Tibial artery (tissue), 4 donors: ENCODE data around the gene NPHP4.

Experiments used
- DNase-seq, 2 donors: peaks; one replicate each; pipeline ENCODE4 v3.0.0-alpha.2; 2019
- H3K27ac ChIP-seq, 2 donors: fragments of 200-600 bp; sonication (generic) in 1 of 2; 1 replicate in 1 of 2; 2 replicates in 1 of 2; pipeline ENCODE4 v1.5.1; 2018 to 2019; ENCODE audit warnings: mild to moderate bottlenecking in 1 of 2
- H3K27me3 ChIP-seq, 2 donors: fragments of 200-600 bp; sonication (generic) in 1 of 2; one replicate each; pipeline versions ENCODE4 v1.5.1 to v1.6.0; 2016 to 2019
- H3K36me3 ChIP-seq, 3 donors: fragments of 200-600 bp; sonication (generic) in 2 of 3; one replicate each; pipeline ENCODE4 v1.5.1; 2016 to 2019; ENCODE audit warnings: mild to moderate bottlenecking in 2 of 3
- H3K4me1 ChIP-seq, 4 donors: fragments of 200-600 bp; sonication (generic) in 2 of 4; 1 replicate in 3 of 4; 2 replicates in 1 of 4; pipeline ENCODE4 v1.5.1; 2016 to 2019
- H3K4me3 ChIP-seq, 2 donors: fragments of 200-600 bp; sonication (generic) in 1 of 2; 1 replicate in 1 of 2; 2 replicates in 1 of 2; pipeline ENCODE4 v1.5.1; 2018 to 2019; ENCODE audit warnings: mild to moderate bottlenecking in 2 of 2
- H3K9me3 ChIP-seq, 3 donors: fragments of 200-600 bp; sonication (generic) in 1 of 3; one replicate each; pipeline ENCODE4 v1.5.1; 2016 to 2019
- intact Hi-C: fragments of 100-400 bp; cut with DNase I; formaldehyde crosslinking; loops from one replicate; pipeline ENCODE4 v1.15.0; 2023; ENCODE audit warnings: low total_unique reads
- TF ChIP-seq, protein P1 (sequence below), 2 experiments: fragments of 200-600 bp in 1 of 2; fragments of 450-650 bp in 1 of 2; IDR thresholded peaks; one replicate each; pipeline ENCODE4 v1.5.1; 2017 to 2019; ENCODE audit warnings: antibody characterized with exemption in 2 of 2, mild to moderate bottlenecking in 1 of 2, moderate library complexity in 1 of 2

NPHP4 gene

DNA sequence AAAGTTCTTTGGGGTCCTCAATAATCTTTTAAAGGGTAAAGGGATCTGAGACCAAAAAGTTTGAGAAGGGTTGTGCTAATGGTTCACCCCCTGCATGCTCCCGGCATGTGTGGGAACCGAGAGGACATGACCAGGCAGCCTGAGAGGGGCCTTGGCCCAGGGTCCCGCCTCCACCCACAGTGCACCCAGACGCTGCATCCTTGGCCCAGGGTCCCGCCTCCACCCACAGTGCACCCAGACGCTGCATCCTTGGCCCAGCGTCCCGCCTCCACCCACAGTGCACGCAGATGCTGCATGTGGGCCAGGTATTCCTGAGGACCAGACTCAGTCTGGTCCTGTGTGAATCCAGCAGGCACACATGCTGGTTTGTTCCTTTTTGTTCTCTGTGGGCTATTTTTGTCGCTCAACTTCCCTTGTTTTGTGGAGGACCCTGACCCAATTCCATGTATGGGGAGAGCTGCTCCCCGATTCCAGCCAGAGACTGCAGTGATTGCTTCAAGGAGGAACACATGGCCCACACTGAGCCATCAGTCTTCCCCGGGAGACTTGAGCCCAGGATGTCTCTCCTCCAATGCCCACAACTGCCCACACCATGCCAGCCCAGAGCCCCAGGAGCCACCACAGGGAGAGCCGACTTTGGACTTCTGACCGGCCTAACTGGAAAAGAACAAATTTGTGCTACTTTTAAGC lies 3.5 kb downstream of the NPHP4 start:
- Histone ChIP-seq H3K36me3 (peaks cover 0 to 13% (median 0%) of the 10 kb centered on the region in 3 donors), H3K9me3 (no peaks in the 10 kb centered on the region), H3K27ac (no peak overlapping the region), H3K4me3 (no peak overlapping the region), H3K4me1 (peaks cover 0 to 20% (median 19%) of the 10 kb centered on the region in 4 donors), H3K27me3 (peaks cover 0 to 7% of the 10 kb centered on the region in 2 donors)
- DNase-seq, result no peak
- intact Hi-C loops, result no loop called here
- TF ChIP-seq, protein P1, sequence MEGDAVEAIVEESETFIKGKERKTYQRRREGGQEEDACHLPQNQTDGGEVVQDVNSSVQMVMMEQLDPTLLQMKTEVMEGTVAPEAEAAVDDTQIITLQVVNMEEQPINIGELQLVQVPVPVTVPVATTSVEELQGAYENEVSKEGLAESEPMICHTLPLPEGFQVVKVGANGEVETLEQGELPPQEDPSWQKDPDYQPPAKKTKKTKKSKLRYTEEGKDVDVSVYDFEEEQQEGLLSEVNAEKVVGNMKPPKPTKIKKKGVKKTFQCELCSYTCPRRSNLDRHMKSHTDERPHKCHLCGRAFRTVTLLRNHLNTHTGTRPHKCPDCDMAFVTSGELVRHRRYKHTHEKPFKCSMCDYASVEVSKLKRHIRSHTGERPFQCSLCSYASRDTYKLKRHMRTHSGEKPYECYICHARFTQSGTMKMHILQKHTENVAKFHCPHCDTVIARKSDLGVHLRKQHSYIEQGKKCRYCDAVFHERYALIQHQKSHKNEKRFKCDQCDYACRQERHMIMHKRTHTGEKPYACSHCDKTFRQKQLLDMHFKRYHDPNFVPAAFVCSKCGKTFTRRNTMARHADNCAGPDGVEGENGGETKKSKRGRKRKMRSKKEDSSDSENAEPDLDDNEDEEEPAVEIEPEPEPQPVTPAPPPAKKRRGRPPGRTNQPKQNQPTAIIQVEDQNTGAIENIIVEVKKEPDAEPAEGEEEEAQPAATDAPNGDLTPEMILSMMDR (IDR thresholded peaks at IDR 0.05), result no peak

DNA sequence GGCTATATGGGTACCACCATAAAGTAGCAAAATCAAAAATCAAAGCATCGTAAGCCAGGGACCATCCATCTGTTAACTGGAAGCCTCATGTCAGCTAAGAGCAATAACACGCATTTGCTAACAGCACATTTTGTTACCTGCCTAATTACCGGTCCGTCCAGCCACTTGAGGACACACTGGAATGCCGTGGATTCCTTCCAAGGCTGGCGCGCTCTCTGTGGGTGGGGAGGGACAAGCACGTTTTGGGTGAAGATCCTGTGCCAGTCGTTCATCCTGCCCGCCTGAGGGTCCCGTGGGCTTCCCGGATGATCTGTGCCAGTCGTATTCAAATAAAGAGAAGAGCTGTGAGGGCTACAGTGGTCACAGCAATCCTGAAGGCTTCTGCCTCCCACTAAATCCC lies 6.2 kb downstream of the NPHP4 start:
- intact Hi-C loops, result no loop called here

DNA sequence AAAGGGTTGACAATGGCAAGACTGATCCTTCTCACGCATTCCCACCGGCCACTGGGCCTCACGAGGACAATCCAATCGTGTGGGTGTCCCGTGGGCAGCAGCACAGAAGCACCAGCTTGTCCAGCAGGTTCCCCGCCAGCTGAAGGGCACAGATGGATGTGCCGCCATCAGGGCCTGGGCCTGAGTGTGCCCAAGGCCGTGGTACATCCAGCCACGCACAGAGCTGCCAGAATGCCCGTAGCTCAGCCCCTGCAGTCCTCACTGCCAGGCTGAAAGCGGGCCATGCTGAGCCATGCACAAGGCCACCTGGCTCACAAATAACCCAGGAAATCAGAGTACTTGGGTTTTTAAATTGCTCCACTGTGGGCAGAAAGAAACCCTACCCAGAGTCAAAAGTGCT lies 7.0 kb downstream of the NPHP4 start:
- intact Hi-C loops, result no loop called here
- no peak for DNase-seq
- Histone ChIP-seq H3K9me3 (no peaks in the 10 kb centered on the region), H3K36me3 (peaks cover 0 to 13% (median 5%) of the 10 kb centered on the region in 3 donors), H3K27ac (no peak overlapping the region), H3K4me3 (no peak overlapping the region), H3K4me1 (no peaks in the 10 kb centered on the region), H3K27me3 (no peaks in the 10 kb centered on the region)
- TF ChIP-seq, protein P1 (IDR thresholded peaks at IDR 0.05), result no peak

More for the DNA sequence above, 6.2 kb downstream of the NPHP4 start:
- Histone ChIP-seq H3K27ac (no peak overlapping the region), H3K4me3 (no peak overlapping the region), H3K36me3 (peaks cover 0 to 13% (median 5%) of the 10 kb centered on the region in 3 donors), H3K27me3 (no peaks in the 10 kb centered on the region), H3K4me1 (peaks cover 0 to 6% (median 4%) of the 10 kb centered on the region in 4 donors), H3K9me3 (no peaks in the 10 kb centered on the region)
- no peak for DNase-seq
- TF ChIP-seq, protein P1 (IDR thresholded peaks at IDR 0.05), result no peak

DNA sequence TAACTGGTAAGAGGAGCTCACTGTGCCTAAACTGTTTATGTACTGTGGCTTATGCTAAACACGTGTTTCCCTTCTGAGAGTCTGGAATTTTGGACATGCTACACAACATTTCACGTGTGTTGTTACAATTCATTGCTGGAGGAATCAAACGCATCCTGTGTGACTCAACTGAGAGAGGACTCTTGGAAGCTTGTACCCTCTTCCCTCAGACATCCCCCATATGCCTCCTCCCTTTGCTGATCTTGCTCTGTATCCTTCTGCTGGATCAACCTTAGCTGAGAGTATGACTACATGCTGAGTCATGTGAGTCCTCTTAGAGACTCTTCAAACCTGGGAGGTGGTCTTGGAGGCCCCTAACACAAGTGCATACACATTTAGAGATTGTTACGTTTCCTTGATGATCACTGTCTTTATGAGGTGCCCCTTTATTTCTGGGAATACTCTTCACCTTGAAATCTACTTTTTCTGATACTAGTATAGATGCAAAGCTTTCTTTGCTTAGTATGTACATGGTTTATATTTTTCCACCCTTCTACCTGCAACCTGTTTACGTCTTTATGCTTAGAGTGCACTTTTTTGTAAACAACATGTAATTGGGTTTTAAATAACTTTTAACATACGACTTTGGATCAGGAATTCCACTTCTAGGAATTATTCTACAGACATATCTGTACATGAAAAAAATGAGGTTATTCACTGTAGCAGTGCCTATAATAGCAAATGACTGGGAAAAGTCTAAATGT lies 8.7 kb downstream of the NPHP4 start:
- no peak for DNase-seq
- intact Hi-C loops, result no loop called here
- no peaks in the 10 kb centered on the region for H3K4me1 ChIP-seq
- H3K9me3 ChIP-seq, result no peaks in the 10 kb centered on the region
- no peak overlapping the region for H3K4me3 ChIP-seq
- H3K27ac ChIP-seq, result no peak overlapping the region
- H3K36me3 ChIP-seq, result peaks cover 0 to 13% (median 5%) of the 10 kb centered on the region in 3 donors
- H3K27me3 ChIP-seq, result no peaks in the 10 kb centered on the region
- TF ChIP-seq, protein P1 (IDR thresholded peaks at IDR 0.05), result no peak

DNA sequence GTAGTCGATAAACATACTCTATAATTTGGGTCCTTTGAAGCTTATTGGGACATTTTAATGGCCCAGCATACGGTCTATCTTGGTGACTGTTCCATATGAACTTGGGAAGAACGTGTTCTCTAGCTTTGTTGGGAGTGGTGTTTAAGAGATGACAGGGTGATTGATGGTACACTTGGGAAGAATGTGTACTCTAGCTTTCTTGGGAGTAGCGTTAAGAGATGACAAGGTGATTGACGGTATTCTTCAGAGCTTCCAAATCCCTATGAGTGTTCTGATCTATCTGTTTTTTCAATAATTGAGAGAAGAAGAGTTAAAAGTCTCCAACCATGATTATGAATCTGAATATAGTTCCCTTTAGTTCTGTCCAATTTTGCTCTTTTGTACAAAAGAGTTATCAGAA lies 9.4 kb downstream of the NPHP4 start:
- Histone ChIP-seq H3K9me3 (no peaks in the 10 kb centered on the region), H3K4me1 (no peaks in the 10 kb centered on the region), H3K27me3 (no peaks in the 10 kb centered on the region), H3K27ac (no peak overlapping the region), H3K4me3 (no peak overlapping the region), H3K36me3 (peaks cover 0 to 13% (median 8%) of the 10 kb centered on the region in 3 donors)
- intact Hi-C loops, result no loop called here
- TF ChIP-seq, protein P1 (IDR thresholded peaks at IDR 0.05), result no peak
- DNase-seq, result no peak
